Endothelial cell of umbilical vein (primary cell): ENCODE results near the gene YPEL4. TPM values are rescaled to one million over a fixed set of nuclear protein-coding genes. Genes with fewer than 3 reads are reported as not detected.

ENCODE experiments used
- BruUV-seq: library from RNA; stranded (reverse); fragments of 400-500 nt; replicated peaks from 2 replicates; lab custom pipeline; 2021; lab: Mats Ljungman, UMichigan
- CTCF ChIA-PET: fragments of 300-600, 350-600 bp; sonication (Branson Sonifier 250); formaldehyde crosslinking; loops from one replicate; lab custom pipeline; 2021; ENCODE audit warnings: antibody characterized with exemption, inconsistent platforms; lab: Charles Lee
- POLR2A ChIA-PET: fragments of 300-600, 350-600 bp; sonication (Branson Sonifier 250); formaldehyde crosslinking; loops from one replicate; lab custom pipeline; 2021; ENCODE audit warnings: antibody characterized with exemption, inconsistent platforms; lab: Charles Lee
- DNase-seq: peaks from one replicate; pipeline ENCODE4 v3.0.0-alpha.2; 2011; ENCODE audit warnings: low read depth, low spot score
- FAIRE-seq: peaks from 2 replicates; lab custom pipeline; 2011; peaks lifted over from hg19 to GRCh38; lab: Jason Lieb, UNC
- H2AFZ ChIP-seq: 2 replicates; pipeline ENCODE4 v1.6.0; 2012; ENCODE audit warnings: low read depth, low read length, control low read depth, inconsistent platforms
- H3K27ac ChIP-seq: 2 replicates; pipeline ENCODE4 v1.5.1; 2011; ENCODE audit warnings: low read depth, mild to moderate bottlenecking, control low read depth, low read length, moderate library complexity; ENCODE audit not compliant: insufficient read depth
- H3K27me3 ChIP-seq, 2 experiments: 2 replicates each; pipeline versions ENCODE4 v1.6.0 to v1.6.1; 2011; ENCODE audit warnings: low read length in 2 of 2, mixed read lengths in 1 of 2; ENCODE audit not compliant: control insufficient read depth in 2 of 2, insufficient read depth in 2 of 2
- H3K36me3 ChIP-seq, 2 experiments: 2 replicates in 1 of 2; 3 replicates in 1 of 2; pipeline ENCODE4 v1.5.1; 2011; ENCODE audit warnings: low read length in 2 of 2, mild to moderate bottlenecking in 1 of 2, moderate library complexity in 1 of 2; ENCODE audit not compliant: control insufficient read depth in 2 of 2, insufficient read depth in 2 of 2; ENCODE audit errors: extremely low read depth in 1 of 2
- H3K4me1 ChIP-seq: 3 replicates; pipeline ENCODE4 v1.5.1; 2011; ENCODE audit warnings: mild to moderate bottlenecking, low read length; ENCODE audit not compliant: control insufficient read depth, insufficient read depth; ENCODE audit errors: extremely low read depth
- H3K4me2 ChIP-seq: 2 replicates; pipeline ENCODE4 v1.6.1; 2011; ENCODE audit warnings: low read length, control low read depth, mixed read lengths; ENCODE audit not compliant: insufficient read depth
- H3K4me3 ChIP-seq, 3 experiments: fragments of 200-600 bp in 1 of 3; sonication (generic), shearing (Covaris generic) in 1 of 3; replicated peaks in 1 of 3; 2 replicates each; pipeline ENCODE4 v1.5.1; 2011 to 2016; ENCODE audit warnings: control low read depth in 3 of 3, low read length in 3 of 3, mild to moderate bottlenecking in 2 of 3, inconsistent platforms in 1 of 3, low read depth in 1 of 3, moderate library complexity in 1 of 3; ENCODE audit not compliant: insufficient read depth in 1 of 3
- H3K79me2 ChIP-seq: 2 replicates; pipeline ENCODE4 v1.6.0; 2012; ENCODE audit warnings: low read length, inconsistent platforms; ENCODE audit not compliant: control insufficient read depth, insufficient read depth
- H3K9ac ChIP-seq: replicated peaks from 2 replicates; pipeline ENCODE3; 2011; ENCODE audit warnings: low read length, control low read depth; ENCODE audit not compliant: insufficient read depth; ENCODE audit errors: extremely low read depth
- H3K9me1 ChIP-seq: replicated peaks from 3 replicates; pipeline ENCODE4 v1.6.0; 2011; ENCODE audit warnings: mild to moderate bottlenecking, low read length; ENCODE audit not compliant: control insufficient read depth, insufficient read depth; ENCODE audit errors: extremely low read depth
- H3K9me3 ChIP-seq: replicated peaks from 2 replicates; pipeline ENCODE4 v1.5.1; 2012; ENCODE audit warnings: low read length, inconsistent platforms; ENCODE audit not compliant: control insufficient read depth, insufficient read depth
- H4K20me1 ChIP-seq: replicated peaks from 2 replicates; pipeline ENCODE3; 2011; ENCODE audit warnings: mild to moderate bottlenecking, low read length; ENCODE audit not compliant: control insufficient read depth, insufficient read depth; ENCODE audit errors: extremely low read depth
- CTCF ChIP-seq, 2 donors: IDR thresholded peaks; 1 replicate in 1 of 2; 2 replicates in 1 of 2; pipeline ENCODE4 v1.5.1; 2011; ENCODE audit warnings: low read length in 2 of 2, mild to moderate bottlenecking in 2 of 2, moderate library complexity in 2 of 2, control low read depth in 1 of 2, inconsistent platforms in 1 of 2, low read depth in 1 of 2; ENCODE audit not compliant: insufficient read depth in 1 of 2; ENCODE audit errors: extremely low read depth in 1 of 2
- FOS ChIP-seq: IDR thresholded peaks from 2 replicates; pipeline ENCODE4 v1.6.1; 2011; ENCODE audit warnings: mild to moderate bottlenecking, low read length, moderate library complexity, borderline replicate concordance; ENCODE audit not compliant: insufficient read depth
- GATA2 ChIP-seq: IDR thresholded peaks from 2 replicates; pipeline ENCODE4 v1.7.0; 2011; ENCODE audit warnings: low read depth, mild to moderate bottlenecking, moderate library complexity, mixed read lengths, low read length; ENCODE audit not compliant: insufficient read length, insufficient read depth
- JUN ChIP-seq: IDR thresholded peaks from 2 replicates; pipeline ENCODE4 v1.6.1; 2011; ENCODE audit warnings: borderline replicate concordance, low read depth; ENCODE audit not compliant: insufficient read length, insufficient read depth
- POLR2A ChIP-seq: IDR thresholded peaks from 2 replicates; pipeline ENCODE4 v1.6.1; 2012; ENCODE audit warnings: low read depth, mild to moderate bottlenecking, control low read depth, low read length
- POLR2AphosphoS5 ChIP-seq: IDR thresholded peaks from 2 replicates; pipeline ENCODE4 v1.6.1; 2012; ENCODE audit warnings: low read depth, mild to moderate bottlenecking, control low read depth, low read length, moderate library complexity; ENCODE audit not compliant: insufficient read depth
- dilution Hi-C: fragments of 300-500 bp; cut with MboI; formaldehyde crosslinking; loops from one replicate; pipeline ENCODE4 v1.15.0; 2019; ENCODE audit warnings: low sequenced_read_pairs; ENCODE audit not compliant: extremely low pct_ligation_motif_present
- intact Hi-C: fragments of 100-400 bp; cut with micrococcal nuclease; formaldehyde crosslinking; loops from one replicate; pipeline ENCODE4 v1.10.0; 2022
- polyA plus RNA-seq, 4 experiments: library from polyadenylated mRNA; depleted of rRNA in 3 of 4; stranded (reverse) in 3 of 4; unstranded in 1 of 4; fragments of >200 nt; gene quantifications; 2 replicates each; pipeline versions ENCODE4 v1.2.1 to v1.2.3, GENCODE V29; 2011 to 2012; ENCODE audit warnings: missing spikeins in 1 of 4
- total RNA-seq: library from RNA; stranded (reverse); gene quantifications from 2 replicates; pipeline ENCODE4 v1.2.3, GENCODE V29; 2021

The YPEL4 gene
- total and polyA plus RNA-seq, 2 donors (not counting 3 experiments of a cell fraction or from before 2014, with no cell fraction given): 0.03 to 0.24 TPM

- Histone ChIP-seq H3K4me2 (peak overlapping the region; percentile 86), H3K4me3 (peak overlapping the region; percentile 67 to 79 (median 77)), H4K20me1 (no peaks in the 10 kb centered on the region), H3K27ac (peak overlapping the region; percentile 98), H3K79me2 (peaks cover 40% of the 10 kb centered on the region), H3K4me1 (peaks cover 15% of the 10 kb centered on the region), H3K9me3 (no peaks in the 10 kb centered on the region), H3K9ac (peak overlapping the region; percentile 98), H3K36me3 (peaks cover 0 to 2% of the 10 kb centered on the region in 2 experiments), H3K9me1 (no peaks in the 10 kb centered on the region), H3K27me3 (no peaks in the 10 kb centered on the region), H2AFZ (peak overlapping the region; percentile 97)
- intact Hi-C loops (loop anchor here (1.0 to 10.0 kb wide), 9 partner anchors 10 to 911 kb away; partner anchors contain the start of genes CLP1, MED19, P2RX3 and SELENOH), dilution Hi-C loops (no loop called here)
- FAIRE-seq (no peak), DNase-seq (peak; percentile 97)
- ChIA-PET POLR2A (no interaction called here), CTCF (interaction anchor here (0.7 to 1.6 kb wide), 4 partner anchors 9 to 606 kb away, joined by 3 read pairs; partner anchors contain the start of gene CLP1)
- no TSS peak for BruUV-seq
- TF ChIP-seq GATA2: no peak
- no peak for TF ChIP-seq FOS
- TF ChIP-seq POLR2AphosphoS5: peak; percentile 56
- no peak for TF ChIP-seq CTCF (IDR thresholded peaks at IDR 0.05; ENCODE audit: extremely low read depth in 1 of 2, insufficient read depth in 1 of 2, low read depth in 1 of 2, low read length in 2 of 2)
- peak; percentile 80 for TF ChIP-seq POLR2A
- TF ChIP-seq JUN: no peak
Measured at GRCh38 chr11:57667117-57667735, 17.5 kb upstream of the YPEL4 start.
